Left lobe of liver (tissue), 2 donors: Measurements from ENCODE around the gene NRP1. TPM values are rescaled to one million over a fixed set of nuclear protein-coding genes. Genes with fewer than 3 reads are reported as not detected.

Experiments used
- ATAC-seq: fragments of 200-7000 bp; cut with Tn5 transposase; one replicate; pipeline ENCODE4 v1.9.1; 2020; ENCODE audit warnings: mild to moderate bottlenecking, moderate library complexity
- DNase-seq: peaks from one replicate; pipeline ENCODE4 v3.0.0-alpha.2; 2020; ENCODE audit warnings: low spot score
- total RNA-seq: library from RNA; stranded (reverse); gene quantifications from one replicate; pipeline ENCODE4 v1.2.1, GENCODE V29; 2021
- donor health status: DM: no; HTN: no; CAD: no; lungs with moderate emphysema.
- donor health status: DM: no; HTN: yes; CAD: no.

NRP1 gene
- total RNA-seq, 1 donor from 2014 or later: 20.6 TPM

DNA sequence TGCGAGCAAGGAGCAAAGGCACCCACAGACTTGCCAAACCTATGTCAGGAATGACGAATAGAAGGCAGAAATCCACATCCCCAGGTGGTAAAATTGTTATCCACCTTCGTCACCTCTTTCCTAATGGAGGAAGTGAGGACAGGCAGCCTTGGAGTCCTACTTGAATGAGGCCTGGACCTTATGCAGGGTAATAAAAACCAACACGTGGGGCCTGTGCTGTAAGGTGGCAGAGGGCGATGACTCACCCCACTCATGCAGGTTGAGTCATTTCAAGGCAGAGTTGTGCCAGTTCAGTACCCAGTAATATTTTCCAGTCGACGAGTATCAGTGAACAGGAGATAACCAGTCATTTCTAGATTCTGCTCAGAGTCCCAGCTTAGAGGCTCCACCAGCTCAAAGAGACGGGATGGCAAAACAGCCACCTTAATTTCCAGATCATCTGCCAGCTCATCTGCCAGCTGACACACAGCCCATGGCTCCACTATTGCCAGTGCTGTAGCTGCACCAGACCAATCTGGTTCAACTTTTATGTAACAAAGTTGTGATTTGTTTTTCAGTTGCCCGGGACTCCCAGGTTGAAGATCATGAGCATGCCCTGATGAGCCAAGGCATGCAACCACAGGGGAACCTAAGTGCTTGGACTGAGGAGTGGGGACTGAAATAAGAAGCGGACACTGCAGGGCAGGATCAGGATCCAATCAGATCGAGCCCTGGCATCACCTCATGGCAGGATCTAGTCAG is 200.3 kb downstream of the NRP1 start:
- ATAC-seq (no peak), DNase-seq (no peak)

DNA sequence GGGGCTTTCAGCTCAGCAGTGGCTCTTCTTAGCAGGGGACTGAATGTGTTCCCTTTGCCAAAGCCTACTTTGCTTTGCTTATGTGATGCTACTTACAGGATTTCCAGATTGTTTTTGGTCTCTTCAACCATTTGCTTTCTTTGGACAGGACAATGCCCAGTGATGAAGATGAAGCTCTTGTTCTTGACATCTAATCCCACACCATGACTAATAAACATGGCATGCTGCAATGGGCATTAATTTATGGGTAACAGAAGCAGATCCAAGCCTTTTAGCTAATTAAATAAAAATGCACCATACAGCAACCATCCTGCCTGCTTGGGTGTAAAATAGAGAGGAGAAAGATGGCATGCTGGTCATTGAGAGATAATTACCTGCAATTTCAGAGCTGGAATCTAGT is 200.9 kb downstream of the NRP1 start:
- ATAC-seq: no peak

DNA sequence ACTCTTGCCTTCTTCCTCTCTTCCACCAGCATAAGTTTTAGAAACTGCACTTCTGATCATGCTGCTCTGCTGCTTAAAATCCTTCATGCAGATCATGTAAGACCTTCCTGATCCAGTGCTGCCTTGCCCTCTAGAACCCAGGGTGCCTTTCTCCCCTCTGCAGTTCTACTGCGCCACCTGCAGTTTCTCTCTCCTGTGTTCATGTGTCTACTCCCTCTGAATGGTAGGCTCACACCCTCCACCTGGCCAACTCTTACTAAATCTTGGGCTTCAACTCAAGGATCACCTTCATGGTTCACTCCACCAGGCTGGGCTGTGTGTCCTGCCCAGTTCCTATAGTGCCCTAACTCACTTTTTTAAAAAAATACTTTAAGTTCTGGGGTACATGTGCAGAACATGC is 201.8 kb downstream of the NRP1 start:
- no peak for DNase-seq
- no peak for ATAC-seq

More for the DNA sequence above, 200.9 kb downstream of the NRP1 start:
- DNase-seq: no peak

DNA sequence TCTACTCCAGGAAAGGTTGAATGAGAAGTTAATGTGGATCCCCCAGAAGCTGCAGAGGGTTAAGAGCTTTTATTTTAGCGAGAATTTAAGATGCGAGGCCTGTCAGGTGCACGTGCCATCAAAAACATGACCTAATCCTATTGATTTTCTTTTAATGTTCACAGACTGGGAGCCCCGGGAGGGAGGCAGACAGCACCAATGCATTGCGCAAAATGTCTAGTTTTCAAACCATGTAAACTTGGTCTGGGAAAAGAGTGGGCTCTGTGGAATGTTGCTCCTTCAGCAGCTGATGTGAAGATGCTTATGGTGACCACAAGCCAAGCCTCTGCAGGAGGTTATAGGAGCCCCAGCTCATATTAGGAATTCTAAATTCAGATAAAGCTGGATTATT is 204.5 kb downstream of the NRP1 start:
- ATAC-seq (peak; percentile 33), DNase-seq (no peak)

DNA sequence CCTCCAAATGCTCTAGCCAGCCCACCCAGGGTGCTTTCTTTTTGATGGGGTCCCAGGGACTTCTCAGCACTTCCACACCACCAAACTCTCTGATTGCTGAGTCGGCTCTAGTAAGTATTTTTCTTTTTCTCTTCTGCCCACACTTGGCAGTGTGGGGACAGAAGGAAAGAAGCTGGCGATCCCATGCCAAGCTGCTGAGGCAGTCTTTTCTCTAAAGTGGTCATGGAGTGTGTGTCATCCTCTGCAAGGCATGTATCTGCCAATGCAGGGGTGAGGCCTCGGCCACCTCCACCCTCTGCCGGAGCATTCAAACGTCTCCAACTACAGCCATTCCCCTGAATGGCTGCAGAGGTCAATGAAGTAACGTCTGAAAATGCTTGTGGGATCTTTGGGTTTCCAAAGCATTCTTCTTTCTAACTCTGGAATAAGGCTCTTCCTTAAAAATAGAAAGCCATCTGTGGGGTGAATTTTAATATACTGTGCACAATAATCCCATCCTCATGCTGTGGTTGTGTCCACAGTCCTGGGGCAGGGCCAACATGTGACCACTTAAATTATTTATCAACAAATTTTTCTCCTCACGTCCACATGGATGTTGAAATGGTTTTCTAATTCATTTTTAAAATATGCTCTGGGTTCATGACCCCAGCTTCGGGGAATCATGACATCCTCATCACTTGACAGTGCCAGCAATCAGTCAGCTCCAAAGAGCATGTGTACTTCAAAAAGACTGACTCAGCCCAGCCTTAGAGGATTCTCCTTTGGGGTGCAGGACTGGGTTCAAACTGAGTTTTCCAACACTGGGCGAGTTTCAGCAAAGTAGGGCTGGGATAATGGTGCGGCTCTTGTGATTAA is 205.1 kb downstream of the NRP1 start:
- ATAC-seq (peak; percentile 26), DNase-seq (no peak)

- ATAC-seq: no peak
- no peak for DNase-seq
Observed at GRCh38 chr10:33127622-33128021, 206.8 kb downstream of the NRP1 start.
